ENCODE measurements around the gene NEXN.

GRCh38 chr1:77873461-77873860, 15.0 kb upstream of the NEXN start:
- TF ChIP-seq EZH2 (IDR thresholded peaks at IDR 0.05; ENCODE audit: low read depth) (no peak), CTCF (conservative IDR thresholded peaks at IDR 0.05) (no peak)

Measured in PC-9 (cell line).